OCI-LY7 (cell line): Measurements from ENCODE around the gene AIFM2. TPM values are rescaled to one million over a fixed set of nuclear protein-coding genes. Genes with fewer than 3 reads are reported as not detected.
A peak's percentile ranks its signal among the peaks of the same experiment; 100 is the strongest.

Experiments
- BruUV-seq: library from RNA; stranded (reverse); fragments of 400-500 nt; replicated peaks from 2 replicates; lab custom pipeline; 2021; lab: Mats Ljungman, UMichigan
- CTCF ChIA-PET: fragments of 300-600 bp; sonication (Branson Sonifier 250); formaldehyde crosslinking; loops from one replicate; lab custom pipeline; 2022; ENCODE audit warnings: antibody characterized with exemption; ENCODE audit not compliant: unreplicated experiment; lab: Charles Lee
- POLR2A ChIA-PET: fragments of 300-600 bp; sonication (Branson Sonifier 250); formaldehyde crosslinking; loops from one replicate; lab custom pipeline; 2022; ENCODE audit warnings: antibody characterized with exemption; lab: Charles Lee
- DNase-seq: peaks from one replicate; pipeline ENCODE4 v3.0.0-alpha.2; 2015; ENCODE audit warnings: low spot score
- H2AFZ ChIP-seq: fragments of 200-600 bp; sonication (generic), shearing (Covaris generic); 2 replicates; pipeline ENCODE4 v1.6.1; 2014; ENCODE audit warnings: mild to moderate bottlenecking, antibody characterized with exemption, low read length, moderate library complexity
- H3K27ac ChIP-seq: fragments of 200-600 bp; sonication (generic); 2 replicates; pipeline ENCODE4 v1.5.1; 2014; ENCODE audit warnings: mixed run types, low read depth, mild to moderate bottlenecking, moderate library complexity, low read length, inconsistent platforms; ENCODE audit not compliant: poor library complexity, severe bottlenecking
- H3K36me3 ChIP-seq: fragments of 200-600 bp; sonication (generic); 2 replicates; pipeline ENCODE4 v1.6.1; 2014; ENCODE audit warnings: mild to moderate bottlenecking, antibody characterized with exemption, low read length, moderate library complexity, mixed read lengths; ENCODE audit not compliant: insufficient read depth
- H3K4me1 ChIP-seq: fragments of 200-600 bp; sonication (generic); 2 replicates; pipeline ENCODE4 v1.5.1; 2014; ENCODE audit warnings: mild to moderate bottlenecking, low read length; ENCODE audit not compliant: insufficient read depth, poor library complexity, severe bottlenecking
- H3K4me2 ChIP-seq: fragments of 200-600 bp; sonication (generic); 2 replicates; pipeline ENCODE4 v1.6.1; 2014; ENCODE audit warnings: mild to moderate bottlenecking, low read length
- H3K4me3 ChIP-seq: fragments of 200-600 bp; sonication (generic); 2 replicates; pipeline ENCODE4 v1.5.1; 2014; ENCODE audit warnings: mild to moderate bottlenecking, low read depth, low read length; ENCODE audit not compliant: poor library complexity, severe bottlenecking
- H3K79me2 ChIP-seq: fragments of 200-600 bp; sonication (generic); 2 replicates; pipeline ENCODE4 v1.6.1; 2016; ENCODE audit warnings: low read depth, mild to moderate bottlenecking, low read length, moderate library complexity, mixed read lengths; ENCODE audit not compliant: insufficient read depth
- H3K9me2 ChIP-seq: fragments of 200-600 bp; sonication (generic); 2 replicates; pipeline ENCODE4 v1.6.1; 2016; ENCODE audit warnings: mild to moderate bottlenecking, low read length, mixed read lengths; ENCODE audit not compliant: insufficient read depth
- H3K9me3 ChIP-seq: fragments of 200-600 bp; sonication (generic); 2 replicates; pipeline ENCODE4 v1.6.1; 2014; ENCODE audit warnings: mild to moderate bottlenecking, mixed run types, low read length, mixed read lengths
- H4K20me1 ChIP-seq: fragments of 200-600 bp; sonication (generic); 2 replicates; pipeline ENCODE4 v1.6.1; 2014; ENCODE audit warnings: mild to moderate bottlenecking, antibody characterized with exemption, low read length, moderate library complexity, mixed read lengths; ENCODE audit not compliant: insufficient read depth
- CTCF ChIP-seq: fragments of 200-600 bp; sonication (generic); conservative IDR thresholded peaks from 2 replicates; pipeline ENCODE4 v1.5.1; 2014; ENCODE audit warnings: mild to moderate bottlenecking, antibody characterized with exemption, low read length, moderate library complexity, mixed read lengths
- EZH2phosphoT487 ChIP-seq: fragments of 200-600 bp; sonication (generic); IDR thresholded peaks from 2 replicates; pipeline ENCODE4 v1.6.1; 2018; ENCODE audit warnings: low read depth, borderline replicate concordance, mild to moderate bottlenecking, mixed run types, antibody characterized with exemption, low read length, moderate library complexity, mixed read lengths
- intact Hi-C: fragments of 100-400 bp; cut with micrococcal nuclease; formaldehyde crosslinking; loops from one replicate; pipeline ENCODE4 v1.10.0; 2022; ENCODE audit not compliant: unreplicated experiment
- total RNA-seq, 2 experiments: library from RNA; depleted of rRNA in 1 of 2; stranded (reverse); fragments of >200 nt in 1 of 2; shearing (Covaris generic) in 1 of 2; gene quantifications; 2 replicates each; pipeline ENCODE4 v1.2.3, GENCODE V29; 2014 to 2022

AIFM2 gene
- total RNA-seq, 2 experiments from 2014 or later, result 1.7 to 2.6 TPM

- Histone ChIP-seq H4K20me1 (peaks cover 36% of the 10 kb centered on the region; the same call in 1 of the 2 replicates), H3K27ac (no peak overlapping the region)
- no TSS peak for BruUV-seq
Observed at GRCh38 chr10:70167246-70167645, 34.6 kb upstream of the AIFM2 start.

GRCh38 chr10:70166394-70166793, 33.8 kb upstream of the AIFM2 start:
- no peak overlapping the region for H2AFZ ChIP-seq
- no peak overlapping the region for H3K4me3 ChIP-seq
- CTCF ChIA-PET, result interaction anchor here (1.6 kb wide), 1 partner anchor 20 kb away, joined by 6 read pairs; the partner anchor contains the start of gene TYSND1
- H3K4me2 ChIP-seq, result no peak overlapping the region
- H3K79me2 ChIP-seq, result peaks cover 91% of the 10 kb centered on the region
- POLR2A ChIA-PET, result interaction anchor here (0.7 to 3.1 kb wide), 2 partner anchors 19 to 845 kb away, joined by 3 to 12 read pairs; partner anchors contain the start of gene TYSND1
- H3K4me1 ChIP-seq, result peaks cover 45% of the 10 kb centered on the region
- H3K36me3 ChIP-seq, result peaks cover 64% of the 10 kb centered on the region
- peaks cover 36% of the 10 kb centered on the region; the same call in 1 of the 2 replicates for H4K20me1 ChIP-seq
- no TSS peak for BruUV-seq
- TF ChIP-seq EZH2phosphoT487, result no peak
- no peak for TF ChIP-seq CTCF
- no peaks in the 10 kb centered on the region; the same call in 1 of the 2 replicates for H3K9me3 ChIP-seq
- H3K27ac ChIP-seq, result no peak overlapping the region
- intact Hi-C loops, result no loop called here
- no peaks in the 10 kb centered on the region for H3K9me2 ChIP-seq
- DNase-seq, result no peak

More at GRCh38 chr10:70167246-70167645, 34.6 kb upstream of the AIFM2 start:
- Histone ChIP-seq H3K9me3 (no peaks in the 10 kb centered on the region; the same call in 1 of the 2 replicates), H3K4me3 (no peak overlapping the region), H2AFZ (no peak overlapping the region), H3K4me2 (peak overlapping the region; percentile 80), H3K36me3 (peaks cover 56% of the 10 kb centered on the region), H3K9me2 (no peaks in the 10 kb centered on the region), H3K4me1 (peaks cover 45% of the 10 kb centered on the region), H3K79me2 (peaks cover 84% of the 10 kb centered on the region)
- ChIA-PET POLR2A (interaction anchor here (0.5 to 3.1 kb wide), 6 partner anchors 9 to 1410 kb away, joined by 3 to 12 read pairs (median 4); partner anchors contain the start of gene TYSND1), CTCF (interaction anchor here (0.6 to 1.6 kb wide), 2 partner anchors 21 to 1554 kb away, joined by 3 to 6 read pairs; partner anchors contain the start of gene TYSND1)
- no peak for DNase-seq
- intact Hi-C loops, result no loop called here
- TF ChIP-seq CTCF, result no peak

- Histone ChIP-seq H3K79me2 (peaks cover 93% of the 10 kb centered on the region), H3K36me3 (peaks cover 87% of the 10 kb centered on the region), H3K9me2 (no peaks in the 10 kb centered on the region), H4K20me1 (peaks cover 28% of the 10 kb centered on the region; the same call in 1 of the 2 replicates), H3K27ac (no peak overlapping the region), H3K4me2 (no peak overlapping the region), H3K4me1 (peaks cover 39% of the 10 kb centered on the region), H3K4me3 (no peak overlapping the region), H3K9me3 (no peaks in the 10 kb centered on the region), H2AFZ (no peak overlapping the region)
- no peak for DNase-seq
- intact Hi-C loops, result no loop called here
- no TSS peak for BruUV-seq
- TF ChIP-seq CTCF, result no peak
- TF ChIP-seq EZH2phosphoT487, result no peak
- CTCF ChIA-PET, result no interaction called here
- POLR2A ChIA-PET, result no interaction called here
Observed at GRCh38 chr10:70164163-70164562, 31.5 kb upstream of the AIFM2 start.
